ENCODE measurements around the gene TM9SF4. TPM values are rescaled to one million over a fixed set of nuclear protein-coding genes. Genes with fewer than 3 reads are reported as not detected.
"Not testable (repeated sequence)": the region's sequence is repeated elsewhere in the genome, so short reads cannot be mapped to it uniquely, and the experiment has no call there.

Gene TM9SF4
- polyA plus RNA-seq, 1 donor (not counting 4 experiments of a cell fraction or from before 2014, with no cell fraction given), result 49.4 TPM

- Histone ChIP-seq H3K4me2 (ENCODE audit: control insufficient read depth, extremely low read depth, insufficient read depth, low read depth, low read length) (no peak overlapping the region), H3K4me3 (ENCODE audit: control insufficient read depth in 2 of 3, extremely low read depth in 1 of 3, insufficient read depth in 2 of 3, low read depth in 1 of 3, low read length in 3 of 3) (no peak overlapping the region), H4K20me1 (ENCODE audit: control insufficient read depth, extremely low read depth, insufficient read depth, low read length) (peaks cover 9% of the 10 kb centered on the region), H3K27ac (ENCODE audit: control insufficient read depth, insufficient read depth, low read length) (no peak overlapping the region), H3K4me1 (ENCODE audit: control insufficient read depth, extremely low read depth, insufficient read depth, low read length) (no peaks in the 10 kb centered on the region), H3K27me3 (ENCODE audit: control insufficient read depth, extremely low read depth, insufficient read depth, low read length) (no peaks in the 10 kb centered on the region), H3K9ac (ENCODE audit: control insufficient read depth, extremely low read depth, insufficient read depth, low read length) (no peak overlapping the region), H3K79me2 (ENCODE audit: control insufficient read depth, insufficient read depth, low read length) (peaks cover 55% of the 10 kb centered on the region), H3K9me1 (ENCODE audit: control insufficient read depth, extremely low read depth, insufficient read depth, low read length) (peaks cover 2% of the 10 kb centered on the region), H3K36me3 (ENCODE audit: control insufficient read depth in 2 of 2, extremely low read depth in 1 of 2, insufficient read depth in 2 of 2, low read length in 2 of 2) (peaks cover 6 to 15% of the 10 kb centered on the region in 2 experiments), H3K9me3 (ENCODE audit: control insufficient read depth, low read depth, low read length) (no peaks in the 10 kb centered on the region), H2AFZ (ENCODE audit: control insufficient read depth, low read length) (no peak overlapping the region)
- FAIRE-seq (no peak), DNase-seq (ENCODE audit: low read depth, low spot score) (no peak)
- dilution Hi-C loops (cut with MboI; ENCODE audit: extremely low pct_ligation_motif_present, low sequenced_read_pairs), result no loop called here
- TF ChIP-seq EZH2 (IDR thresholded peaks at IDR 0.05; ENCODE audit: low read length) (no peak), CTCF (optimal IDR thresholded peaks at IDR 0.05 in 1 of 3, IDR thresholded peaks at IDR 0.05 in 1 of 3, conservative IDR thresholded peaks at IDR 0.05 in 1 of 3; ENCODE audit: extremely low read depth in 1 of 3, insufficient read depth in 2 of 3, low read length in 3 of 3) (no peak)
Observed at GRCh38 chr20:32119734-32120133, 10.2 kb downstream of the TM9SF4 start.

GRCh38 chr20:32121908-32122307 is 12.4 kb downstream of the TM9SF4 start:
- H3K9me3 ChIP-seq (ENCODE audit: control insufficient read depth, low read depth, low read length); H3K4me1 ChIP-seq (ENCODE audit: control insufficient read depth, extremely low read depth, insufficient read depth, low read length); H2AFZ ChIP-seq (ENCODE audit: control insufficient read depth, low read length); H3K4me2 ChIP-seq (ENCODE audit: control insufficient read depth, extremely low read depth, insufficient read depth, low read depth, low read length); DNase-seq (ENCODE audit: low read depth, low spot score); H3K9me1 ChIP-seq (ENCODE audit: control insufficient read depth, extremely low read depth, insufficient read depth, low read length); dilution Hi-C loops (cut with MboI; ENCODE audit: extremely low pct_ligation_motif_present, low sequenced_read_pairs); H4K20me1 ChIP-seq (ENCODE audit: control insufficient read depth, extremely low read depth, insufficient read depth, low read length); FAIRE-seq; H3K9ac ChIP-seq (ENCODE audit: control insufficient read depth, extremely low read depth, insufficient read depth, low read length); H3K27ac ChIP-seq (ENCODE audit: control insufficient read depth, insufficient read depth, low read length); H3K4me3 ChIP-seq (ENCODE audit: control insufficient read depth in 2 of 3, extremely low read depth in 1 of 3, insufficient read depth in 2 of 3, low read depth in 1 of 3, low read length in 3 of 3); H3K27me3 ChIP-seq (ENCODE audit: control insufficient read depth, extremely low read depth, insufficient read depth, low read length): not testable (repeated sequence)
- peaks cover 3 to 12% of the 10 kb centered on the region in 2 experiments for H3K36me3 ChIP-seq (ENCODE audit: control insufficient read depth in 2 of 2, extremely low read depth in 1 of 2, insufficient read depth in 2 of 2, low read length in 2 of 2)
- peaks cover 49% of the 10 kb centered on the region for H3K79me2 ChIP-seq (ENCODE audit: control insufficient read depth, insufficient read depth, low read length)

GRCh38 chr20:32123088-32123487 is 13.6 kb downstream of the TM9SF4 start:
- peaks cover 2% of the 10 kb centered on the region for H4K20me1 ChIP-seq (ENCODE audit: control insufficient read depth, extremely low read depth, insufficient read depth, low read length)

More at GRCh38 chr20:32123088-32123487, 13.6 kb downstream of the TM9SF4 start:
- dilution Hi-C loops (cut with MboI; ENCODE audit: extremely low pct_ligation_motif_present, low sequenced_read_pairs), result no loop called here
- FAIRE-seq, result no peak
- no peak for TF ChIP-seq CTCF (optimal IDR thresholded peaks at IDR 0.05 in 1 of 3, IDR thresholded peaks at IDR 0.05 in 1 of 3, conservative IDR thresholded peaks at IDR 0.05 in 1 of 3; ENCODE audit: extremely low read depth in 1 of 3, insufficient read depth in 2 of 3, low read length in 3 of 3)
- TF ChIP-seq EZH2 (IDR thresholded peaks at IDR 0.05; ENCODE audit: low read length), result no peak
- Histone ChIP-seq H2AFZ (ENCODE audit: control insufficient read depth, low read length) (no peak overlapping the region), H3K27me3 (ENCODE audit: control insufficient read depth, extremely low read depth, insufficient read depth, low read length) (no peaks in the 10 kb centered on the region), H3K4me3 (ENCODE audit: control insufficient read depth in 2 of 3, extremely low read depth in 1 of 3, insufficient read depth in 2 of 3, low read depth in 1 of 3, low read length in 3 of 3) (no peak overlapping the region), H3K9me1 (ENCODE audit: control insufficient read depth, extremely low read depth, insufficient read depth, low read length) (peaks cover 2% of the 10 kb centered on the region), H3K4me1 (ENCODE audit: control insufficient read depth, extremely low read depth, insufficient read depth, low read length) (no peaks in the 10 kb centered on the region), H3K4me2 (ENCODE audit: control insufficient read depth, extremely low read depth, insufficient read depth, low read depth, low read length) (no peak overlapping the region), H3K27ac (ENCODE audit: control insufficient read depth, insufficient read depth, low read length) (no peak overlapping the region), H3K36me3 (ENCODE audit: control insufficient read depth in 2 of 2, extremely low read depth in 1 of 2, insufficient read depth in 2 of 2, low read length in 2 of 2) (peaks cover 6 to 12% of the 10 kb centered on the region in 2 experiments), H3K9me3 (ENCODE audit: control insufficient read depth, low read depth, low read length) (no peaks in the 10 kb centered on the region), H3K9ac (ENCODE audit: control insufficient read depth, extremely low read depth, insufficient read depth, low read length) (no peak overlapping the region), H3K79me2 (ENCODE audit: control insufficient read depth, insufficient read depth, low read length) (peaks cover 47% of the 10 kb centered on the region)
- no peak for DNase-seq (ENCODE audit: low read depth, low spot score)

All from keratinocyte (primary cell).